ENCODE results near the gene ESYT3. TPM values are rescaled to one million over a fixed set of nuclear protein-coding genes. Genes with fewer than 3 reads are reported as not detected.

The ESYT3 gene
- total and polyA plus RNA-seq, 2 of the 8 experiments (the other 6 are each of a cell fraction or from before 2014, with no cell fraction given) = 4.4 to 7.3 TPM

- TF ChIP-seq CBX5 (IDR thresholded peaks at IDR 0.05; ENCODE audit: low read depth, low read length) (no peak), BCL11A (IDR thresholded peaks at IDR 0.05; ENCODE audit: low read depth in 2 of 2, low read length in 2 of 2) (no peak), GABPA (IDR thresholded peaks at IDR 0.05; ENCODE audit: borderline replicate concordance, insufficient read depth, low read length) (no peak)
- TF ChIP-seq, protein P1, sequence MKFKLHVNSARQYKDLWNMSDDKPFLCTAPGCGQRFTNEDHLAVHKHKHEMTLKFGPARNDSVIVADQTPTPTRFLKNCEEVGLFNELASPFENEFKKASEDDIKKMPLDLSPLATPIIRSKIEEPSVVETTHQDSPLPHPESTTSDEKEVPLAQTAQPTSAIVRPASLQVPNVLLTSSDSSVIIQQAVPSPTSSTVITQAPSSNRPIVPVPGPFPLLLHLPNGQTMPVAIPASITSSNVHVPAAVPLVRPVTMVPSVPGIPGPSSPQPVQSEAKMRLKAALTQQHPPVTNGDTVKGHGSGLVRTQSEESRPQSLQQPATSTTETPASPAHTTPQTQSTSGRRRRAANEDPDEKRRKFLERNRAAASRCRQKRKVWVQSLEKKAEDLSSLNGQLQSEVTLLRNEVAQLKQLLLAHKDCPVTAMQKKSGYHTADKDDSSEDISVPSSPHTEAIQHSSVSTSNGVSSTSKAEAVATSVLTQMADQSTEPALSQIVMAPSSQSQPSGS (IDR thresholded peaks at IDR 0.05; ENCODE audit: low read length) = no peak
Observed at GRCh38 chr3:138406606-138407005, 27.8 kb upstream of the ESYT3 start (continued).

All from H1 (cell line).